EL (cell line): ENCODE data around the gene SGTB.

Source experiments
- DNase-seq: peaks from one replicate; pipeline ENCODE4 v3.0.0-alpha.2; 2016

SGTB gene, protein sequence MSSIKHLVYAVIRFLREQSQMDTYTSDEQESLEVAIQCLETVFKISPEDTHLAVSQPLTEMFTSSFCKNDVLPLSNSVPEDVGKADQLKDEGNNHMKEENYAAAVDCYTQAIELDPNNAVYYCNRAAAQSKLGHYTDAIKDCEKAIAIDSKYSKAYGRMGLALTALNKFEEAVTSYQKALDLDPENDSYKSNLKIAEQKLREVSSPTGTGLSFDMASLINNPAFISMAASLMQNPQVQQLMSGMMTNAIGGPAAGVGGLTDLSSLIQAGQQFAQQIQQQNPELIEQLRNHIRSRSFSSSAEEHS

DNA sequence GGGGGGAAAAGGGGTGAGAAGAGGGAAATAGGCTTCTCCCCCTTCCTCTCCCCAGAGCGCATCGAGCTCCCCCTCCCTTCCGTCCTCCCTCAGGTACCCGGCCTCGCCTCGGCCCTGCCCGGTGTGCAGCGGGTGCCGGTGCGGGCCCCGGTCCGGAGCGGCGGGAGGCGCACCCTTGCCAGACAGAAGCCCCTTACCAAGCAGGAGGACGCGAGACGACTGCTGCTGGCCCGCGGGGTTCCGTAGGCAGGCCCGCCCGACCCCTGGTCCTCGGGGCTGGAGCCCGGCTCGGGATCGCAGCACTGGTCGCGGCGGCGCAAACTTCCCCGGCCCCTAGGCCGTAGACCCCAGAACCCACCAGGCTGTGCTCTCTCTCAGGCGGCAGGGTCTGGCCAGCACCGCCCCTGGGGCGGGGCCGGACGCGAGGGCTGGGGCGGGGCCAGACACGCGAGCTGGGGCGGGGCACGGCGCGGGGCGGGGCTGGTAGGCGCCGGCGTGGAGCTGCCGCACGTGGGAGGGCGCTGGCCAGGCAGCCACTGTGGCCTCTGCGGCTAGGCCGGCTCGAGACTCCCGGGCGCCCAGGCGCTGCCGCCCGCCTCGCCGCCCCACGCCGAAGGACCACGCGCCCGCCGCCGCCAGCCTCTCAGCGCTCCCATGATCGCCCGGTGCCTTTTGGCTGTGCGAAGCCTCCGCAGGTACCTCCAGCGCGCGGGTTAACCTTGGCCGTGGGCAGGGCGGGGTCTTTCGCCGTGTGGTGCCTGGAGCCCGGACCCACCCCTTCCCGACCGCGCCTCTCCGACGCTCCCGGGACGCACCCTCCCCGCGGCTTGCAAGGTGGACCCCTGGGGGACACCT lies at the start of gene SGTB, which contains the start of gene NLN:
Gene SGTB (minus strand): TSS at position 390 of the 855 bp plus-strand sequence. CDS start 1,302 bp downstream, outside the sequence.
Gene NLN (plus strand): TSS at position 486 of the 855 bp plus-strand sequence. CDS start 169 bp downstream, at position 655.
- DNase-seq, result peak; percentile 86

DNA sequence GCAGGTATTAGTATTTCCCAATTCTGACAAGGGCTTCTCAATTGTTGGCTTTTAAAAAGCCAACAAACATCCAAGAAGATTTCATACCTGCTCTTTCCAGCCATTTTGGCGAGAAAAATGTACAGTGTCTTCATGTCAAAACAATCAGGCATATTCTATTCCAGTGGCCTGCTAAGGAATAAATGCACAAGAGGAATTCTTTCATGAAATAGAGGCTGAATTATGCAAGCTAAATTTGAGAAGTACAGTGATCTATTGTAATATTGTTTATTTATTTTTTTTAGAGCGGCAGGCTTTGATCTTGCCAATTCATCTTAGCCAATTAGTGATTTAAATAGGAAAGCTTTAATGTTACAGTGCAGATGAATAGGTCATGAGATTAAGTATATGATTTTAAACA lies 49.4 kb upstream of the SGTB start:
- no peak for DNase-seq

DNA sequence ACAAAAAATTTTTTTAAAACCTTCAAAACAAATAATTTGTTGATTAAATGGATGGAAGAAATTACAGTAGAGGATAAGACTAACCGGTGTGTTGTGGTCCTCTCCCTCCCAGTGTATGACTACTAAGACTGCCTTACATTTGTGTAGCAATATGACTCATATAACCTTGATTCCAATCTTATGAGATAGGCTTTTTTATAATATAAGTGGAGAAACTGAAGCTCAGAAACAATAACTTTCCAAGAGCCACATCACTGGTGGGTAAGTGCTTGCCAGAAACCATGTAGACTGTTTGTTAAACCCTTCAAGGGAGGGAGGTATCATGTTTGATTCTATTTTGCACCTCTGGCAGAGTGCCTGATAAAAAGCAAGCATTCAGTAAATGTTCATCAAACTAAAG lies 47.6 kb upstream of the SGTB start:
- peak; percentile 87 for DNase-seq

DNA sequence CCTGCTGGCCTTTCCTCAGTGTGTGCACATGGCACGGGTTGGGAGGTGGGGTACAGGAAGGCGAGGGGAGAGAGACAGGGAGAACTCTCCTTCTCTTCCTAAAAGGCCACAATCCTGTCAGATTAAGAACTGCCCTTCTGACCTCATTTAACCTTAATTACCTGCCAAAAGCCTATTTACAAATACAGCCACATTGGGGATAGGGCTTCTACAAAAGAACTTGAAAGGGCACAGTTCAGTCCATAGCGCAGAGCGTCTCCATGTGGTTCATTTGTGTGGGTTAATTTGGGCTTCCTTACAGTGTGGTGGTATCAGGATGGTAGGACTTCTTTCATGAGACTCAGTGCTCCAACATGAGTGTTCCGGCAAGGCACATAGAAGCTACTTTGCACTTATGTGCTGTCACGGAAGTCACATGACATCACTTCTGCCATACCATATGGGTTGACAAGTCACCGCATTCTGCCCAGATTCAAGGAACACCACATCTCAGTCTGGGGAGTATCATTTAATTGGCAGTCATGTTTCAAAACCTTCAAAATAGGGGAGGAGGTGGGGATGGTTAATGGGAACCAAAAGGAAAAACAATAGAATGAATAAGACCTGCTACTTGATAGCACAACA lies 46.9 kb upstream of the SGTB start:
- no peak for DNase-seq

DNA sequence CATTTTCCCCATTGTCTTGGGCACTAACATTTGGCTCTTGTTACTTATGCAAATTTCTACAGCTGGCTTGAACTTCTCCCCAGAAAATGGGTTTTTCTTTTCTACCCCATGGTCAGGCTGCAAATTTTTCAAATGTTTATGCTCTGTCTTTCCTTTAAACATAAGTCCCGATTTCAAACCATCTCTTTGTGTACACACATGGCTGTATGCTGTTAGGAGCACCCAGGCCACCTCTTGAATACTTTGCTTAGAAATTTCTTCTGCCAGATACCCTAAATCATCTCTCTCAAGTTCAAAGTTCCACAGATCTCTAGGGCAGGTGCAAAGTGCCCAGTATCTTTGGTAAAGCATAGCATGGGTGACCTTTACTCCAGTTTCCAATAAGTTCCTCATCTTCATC lies 45.7 kb upstream of the SGTB start:
- no peak for DNase-seq

DNA sequence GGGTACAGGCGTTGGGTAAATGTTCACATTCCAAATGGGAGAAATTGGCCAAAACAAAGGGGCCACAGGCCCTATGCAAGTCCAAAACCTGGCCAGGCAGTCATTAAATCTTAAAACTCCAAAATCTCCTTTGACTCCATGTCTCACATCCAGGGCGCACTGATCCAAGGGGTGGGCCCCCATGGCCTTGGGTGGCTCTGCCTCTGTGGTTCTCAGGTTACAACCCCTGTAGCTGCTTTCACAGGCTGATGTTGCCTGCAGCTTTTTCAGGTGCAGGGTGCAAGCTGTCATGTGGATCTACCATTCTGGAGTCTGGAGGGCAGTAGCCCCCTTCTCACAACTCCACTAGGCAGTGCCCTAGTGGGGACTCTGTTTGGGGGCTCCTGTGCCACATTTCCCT lies 44.9 kb upstream of the SGTB start:
- no peak for DNase-seq

DNA sequence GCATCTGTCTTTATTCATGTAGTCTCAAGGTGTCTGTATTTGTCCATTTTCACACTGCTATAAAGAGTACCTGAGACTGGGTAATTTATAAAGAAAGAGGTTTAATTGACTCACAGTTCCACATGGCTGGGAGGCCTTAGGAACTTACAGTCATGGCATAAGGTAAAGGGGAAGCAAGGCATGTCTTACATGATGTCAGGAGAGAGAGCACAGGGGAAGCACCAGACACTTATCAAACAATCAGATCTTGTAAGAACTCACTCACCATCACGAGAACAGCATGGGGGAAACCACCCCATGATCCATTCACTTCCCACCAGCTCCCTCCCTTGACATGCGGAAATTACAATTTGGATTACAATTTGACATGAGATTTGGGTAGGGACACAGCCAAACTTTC lies 44.3 kb upstream of the SGTB start:
- no peak for DNase-seq

DNA sequence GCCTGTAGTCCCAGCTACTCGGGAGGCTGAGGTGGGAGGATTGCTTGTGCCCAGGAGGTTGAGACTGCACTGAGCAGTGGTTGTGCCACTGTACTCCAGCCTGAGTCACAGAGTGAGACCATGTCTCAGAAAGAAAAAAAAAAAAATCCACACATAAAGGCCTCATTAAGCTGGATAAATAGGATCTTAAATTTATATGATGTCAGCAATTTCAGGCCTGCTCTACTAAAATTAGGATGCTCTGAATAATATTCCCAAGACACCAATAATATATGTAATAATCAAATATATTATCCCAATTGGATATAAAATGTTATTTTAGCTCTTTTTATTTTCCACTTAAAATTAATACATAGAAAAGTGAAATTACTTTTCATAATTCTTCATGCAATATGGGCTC lies 43.7 kb upstream of the SGTB start:
- no peak for DNase-seq

DNA sequence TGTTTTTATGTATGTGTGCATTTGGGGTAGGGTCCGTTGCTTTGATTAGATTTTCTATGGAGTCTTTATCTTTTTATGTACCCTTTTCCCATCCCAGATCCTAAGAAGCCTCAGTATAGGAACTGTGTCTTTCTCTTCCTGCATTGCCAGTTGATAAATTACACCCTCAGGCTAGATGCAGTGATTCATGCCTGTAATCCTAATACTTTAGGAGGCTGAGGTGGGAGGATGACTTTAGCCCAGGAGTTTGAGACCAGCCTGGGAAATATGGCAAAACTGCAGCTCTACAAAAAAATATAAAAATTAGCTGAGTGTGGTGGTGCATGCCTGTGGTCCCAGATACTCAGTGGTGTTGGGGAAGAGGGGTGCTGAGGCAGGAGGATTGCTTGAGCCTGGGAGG lies 40.3 kb upstream of the SGTB start:
- DNase-seq, result peak; percentile 65

DNA sequence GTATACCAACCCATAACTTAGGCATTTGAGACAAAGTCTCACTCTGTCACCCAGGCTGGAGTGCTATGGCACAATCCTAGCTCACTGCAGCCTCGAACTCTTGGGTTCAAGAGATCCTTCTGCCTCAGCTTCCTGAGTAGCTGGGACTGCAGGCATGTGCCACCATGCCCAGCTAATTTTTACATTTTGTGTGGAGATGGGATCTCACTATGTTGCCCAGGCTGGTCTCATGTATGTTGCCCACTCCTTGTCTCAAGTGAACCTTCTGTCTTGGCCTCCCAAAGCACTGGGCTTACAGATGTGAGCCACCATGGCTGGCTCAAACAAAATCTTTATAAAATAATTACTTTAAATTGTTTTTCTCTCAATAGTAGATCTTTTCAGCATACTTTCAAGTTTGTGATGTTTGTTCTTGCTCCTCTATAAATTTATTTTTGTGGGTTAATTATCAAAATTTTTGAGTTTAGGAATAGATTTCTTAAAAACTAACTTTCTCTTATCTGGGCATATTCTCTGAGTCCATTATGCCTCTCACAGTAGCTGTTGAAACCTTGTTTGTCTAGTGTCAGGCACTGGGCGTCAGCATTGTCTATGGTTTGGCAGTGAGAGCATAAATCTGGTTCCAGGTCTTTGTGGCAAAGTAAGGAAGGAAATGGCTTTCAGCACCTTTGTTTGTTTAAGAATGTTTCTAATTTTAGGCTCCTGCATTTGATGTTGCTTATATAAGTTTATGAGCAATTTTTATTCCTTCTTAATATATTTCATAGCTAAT lies 38.8 kb upstream of the SGTB start:
- peak; percentile 30 for DNase-seq

DNA sequence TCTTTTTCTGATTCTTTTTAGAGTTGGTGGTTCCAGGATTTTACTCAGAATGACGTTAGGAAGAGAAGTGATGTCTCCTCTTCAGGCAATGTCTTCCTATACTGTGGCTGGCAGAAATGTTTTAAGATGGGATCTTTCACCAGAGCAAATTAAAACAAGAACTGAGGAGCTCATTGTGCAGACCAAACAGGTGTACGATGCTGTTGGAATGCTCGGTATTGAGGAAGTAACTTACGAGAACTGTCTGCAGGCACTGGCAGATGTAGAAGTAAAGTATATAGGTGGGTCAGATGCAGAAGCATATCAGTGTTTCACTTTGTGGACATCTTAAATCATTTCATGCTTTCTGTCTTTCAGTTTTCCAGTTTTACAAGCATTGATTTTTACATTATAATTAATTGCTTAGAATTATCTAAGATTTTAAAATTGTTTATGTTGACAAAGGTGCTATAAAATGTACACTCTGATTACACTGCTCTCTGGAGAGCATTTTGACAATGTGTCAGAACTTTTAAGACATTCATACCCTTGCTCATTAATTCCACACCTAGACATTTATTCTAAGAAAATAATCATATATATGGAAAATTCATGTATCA lies 36.7 kb upstream of the SGTB start:
- DNase-seq, result no peak

DNA sequence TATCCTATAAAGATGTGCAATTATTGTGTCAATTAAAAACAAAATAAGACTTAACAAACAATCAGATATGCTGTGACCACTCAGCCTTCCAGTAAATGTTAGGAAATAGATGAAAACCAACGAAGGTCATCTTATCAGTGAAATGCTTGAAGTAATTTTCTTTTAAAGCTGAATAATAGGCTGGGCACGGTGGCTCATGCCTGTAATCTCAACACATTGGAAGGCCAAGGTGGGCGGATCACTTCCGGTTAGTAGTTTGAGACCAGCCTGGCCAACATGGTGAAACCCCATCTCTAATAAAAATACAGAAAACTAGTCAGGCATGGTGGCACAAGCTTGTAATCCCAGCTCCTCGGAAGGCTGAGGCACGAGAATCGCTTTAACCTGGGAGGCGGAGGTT lies 31.3 kb upstream of the SGTB start:
- no peak for DNase-seq

DNA sequence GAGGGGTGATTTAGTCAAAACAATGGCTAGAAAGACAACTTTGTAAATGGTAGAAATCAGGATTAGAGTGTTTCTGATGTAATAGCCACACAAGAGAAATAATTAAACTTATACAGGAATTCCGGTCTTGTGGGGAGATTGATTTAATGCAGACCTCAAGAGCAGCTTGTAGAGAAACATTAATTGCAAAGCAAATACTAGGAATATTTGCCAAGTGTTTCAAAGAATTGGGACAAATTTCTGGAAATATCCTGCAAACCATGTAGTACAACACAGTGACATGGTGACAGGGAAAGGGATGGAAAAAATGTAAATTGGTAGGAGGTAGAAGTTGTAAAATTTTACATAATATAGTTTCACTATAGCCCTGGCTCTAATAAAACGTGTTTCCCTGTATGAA lies 29.0 kb upstream of the SGTB start:
- DNase-seq, result no peak

DNA sequence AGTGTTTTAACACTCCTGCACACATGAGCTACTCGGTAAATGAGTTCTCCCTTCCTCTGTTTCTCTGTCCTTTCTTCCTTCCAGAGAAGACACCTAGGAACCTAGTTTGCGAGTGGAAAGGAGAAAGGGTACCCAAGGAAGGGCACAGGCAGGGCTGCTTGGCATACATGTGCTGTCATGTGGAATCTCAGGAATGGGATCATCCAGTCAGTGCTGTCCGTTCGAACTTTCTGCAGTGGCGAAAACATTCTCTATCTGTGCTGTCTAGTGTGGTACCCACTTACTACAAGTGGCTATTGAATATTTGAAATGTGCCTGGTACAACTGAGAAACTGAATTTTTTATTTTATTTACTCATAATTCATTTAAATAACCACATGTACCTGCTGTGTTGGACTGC lies 28.0 kb upstream of the SGTB start:
- DNase-seq, result no peak

DNA sequence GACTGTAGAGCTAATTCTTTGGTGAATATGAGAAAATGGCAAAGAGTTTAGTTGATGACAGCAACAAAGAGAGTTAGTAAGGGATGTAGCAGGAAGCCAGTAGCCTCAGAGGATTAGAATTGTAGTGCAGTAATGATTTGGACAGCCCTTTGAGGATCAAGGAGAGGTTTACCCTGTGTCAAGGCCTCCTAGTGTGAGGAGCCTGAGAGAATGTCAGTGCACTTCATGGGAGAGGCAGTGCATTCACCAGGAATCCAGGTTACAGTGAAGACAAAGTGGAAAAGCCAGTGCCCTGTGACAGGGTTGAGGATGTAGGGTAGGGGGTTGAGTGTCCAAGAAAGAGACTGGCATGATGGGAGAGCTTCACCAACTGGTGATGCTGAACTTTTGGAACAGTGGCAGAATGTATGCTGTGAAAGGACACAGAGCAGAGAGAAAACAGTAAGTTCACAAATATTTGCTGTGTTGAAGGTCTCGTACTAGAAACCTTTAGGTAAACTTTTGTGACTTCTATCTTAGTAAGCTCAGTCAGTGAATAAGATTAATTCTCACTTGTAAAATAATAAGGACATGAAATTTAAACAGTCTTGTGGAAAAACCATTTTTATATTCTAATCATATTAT lies 27.4 kb upstream of the SGTB start:
- DNase-seq, result no peak

DNA sequence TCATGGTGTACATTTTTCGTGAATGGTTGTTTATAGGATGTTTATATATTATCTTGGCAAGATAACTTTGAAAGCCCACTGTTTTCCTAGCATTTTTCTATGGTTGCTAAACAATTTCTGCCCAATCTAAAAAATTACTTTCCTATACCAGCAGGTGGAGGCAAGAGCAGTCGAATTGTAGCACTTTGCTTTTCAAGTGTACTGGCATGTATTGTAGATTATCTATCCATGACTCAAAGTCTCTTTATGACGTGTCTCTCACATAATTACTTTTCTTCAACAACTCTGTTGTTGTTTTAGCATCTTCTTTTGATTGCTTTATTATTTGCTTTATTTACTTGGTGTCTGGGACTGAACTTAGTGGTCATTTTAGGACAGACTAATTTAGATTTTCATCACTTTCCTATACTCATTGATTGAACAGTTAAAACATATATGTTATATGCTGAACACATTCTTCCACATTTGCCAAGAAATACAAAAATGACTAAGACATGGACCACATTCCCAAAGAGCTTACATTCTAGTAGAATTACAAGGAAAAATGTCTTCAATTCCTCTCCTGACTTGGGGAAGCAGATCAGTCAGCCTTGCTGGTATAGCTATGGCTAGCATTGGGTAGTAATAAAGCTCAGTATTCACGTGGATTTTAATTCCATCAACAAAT lies 20.8 kb upstream of the SGTB start:
- peak; percentile 85 for DNase-seq

DNA sequence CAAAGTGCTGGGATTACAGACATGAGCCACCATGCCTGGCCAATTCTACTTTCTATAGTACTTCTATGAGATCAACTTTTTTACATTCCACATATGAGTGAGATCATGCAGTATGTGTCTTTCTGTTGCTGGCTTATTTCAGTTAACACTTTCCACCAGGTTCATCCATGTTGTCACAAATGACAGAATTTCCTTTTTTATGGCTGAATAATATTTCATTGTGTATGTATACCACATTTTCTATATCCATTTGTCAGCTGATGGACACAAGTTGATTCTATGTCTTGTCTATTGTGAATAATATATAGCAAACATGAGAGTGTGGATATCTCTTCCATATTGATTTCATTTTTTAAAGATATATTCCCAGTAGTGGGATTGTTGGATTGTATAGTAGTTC lies 17.3 kb upstream of the SGTB start:
- no peak for DNase-seq

DNA sequence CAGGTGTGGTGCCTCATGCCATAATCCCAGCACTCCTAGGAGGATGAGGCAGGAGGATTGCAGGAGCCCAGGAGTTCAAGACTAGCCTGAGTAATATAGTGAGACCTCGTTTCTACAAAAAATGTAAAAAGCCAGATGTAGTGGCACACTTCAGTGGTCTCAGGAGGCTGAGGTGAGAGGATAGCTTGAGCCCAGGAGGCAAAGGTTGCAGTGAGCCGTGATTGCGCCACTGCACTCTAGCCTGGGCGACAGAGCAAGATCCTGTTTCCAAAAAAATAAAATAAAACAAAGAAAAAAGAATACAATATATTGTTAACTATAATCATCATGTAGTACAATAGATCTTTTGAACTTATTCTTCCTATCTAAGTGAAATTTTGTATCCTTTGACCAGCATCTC lies 16.4 kb upstream of the SGTB start:
- no peak for DNase-seq

DNA sequence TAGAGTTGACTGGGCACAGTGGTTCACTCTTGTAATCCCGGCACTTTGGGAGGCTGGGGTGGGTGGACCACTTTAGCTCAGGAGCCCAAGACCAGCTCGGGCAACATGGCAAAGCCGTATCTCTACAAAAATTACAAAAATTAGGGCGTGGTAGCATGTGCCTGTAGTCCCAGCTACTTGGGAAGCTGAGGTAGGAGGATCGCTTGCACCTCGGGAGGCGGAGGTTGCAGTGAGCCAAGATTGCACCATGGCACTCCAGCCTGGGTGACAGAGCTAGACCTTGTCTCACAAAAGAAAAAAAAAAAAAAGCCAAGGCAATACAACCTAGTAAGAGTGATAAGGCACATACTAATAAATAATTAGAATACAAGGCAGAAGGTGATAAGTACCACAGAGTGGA lies 15.9 kb upstream of the SGTB start:
- DNase-seq, result no peak

DNA sequence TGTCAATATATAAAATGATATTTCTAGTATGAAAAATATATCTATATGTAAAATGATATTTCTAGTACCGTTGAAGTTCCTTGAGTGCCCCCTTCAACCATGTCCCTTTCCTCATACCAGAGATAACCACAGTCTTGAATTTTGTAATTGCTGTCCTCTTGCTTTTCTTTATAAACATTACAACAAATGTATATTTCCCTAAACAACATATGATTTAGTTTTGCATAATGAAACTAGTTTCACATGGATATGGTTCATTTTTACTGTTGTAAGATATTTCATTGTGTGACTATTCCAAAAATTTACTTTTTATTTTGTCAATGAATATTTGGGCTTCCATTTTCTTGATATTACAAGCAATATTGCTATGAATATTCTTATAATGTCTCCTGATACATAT lies 14.1 kb upstream of the SGTB start:
- no peak for DNase-seq

DNA sequence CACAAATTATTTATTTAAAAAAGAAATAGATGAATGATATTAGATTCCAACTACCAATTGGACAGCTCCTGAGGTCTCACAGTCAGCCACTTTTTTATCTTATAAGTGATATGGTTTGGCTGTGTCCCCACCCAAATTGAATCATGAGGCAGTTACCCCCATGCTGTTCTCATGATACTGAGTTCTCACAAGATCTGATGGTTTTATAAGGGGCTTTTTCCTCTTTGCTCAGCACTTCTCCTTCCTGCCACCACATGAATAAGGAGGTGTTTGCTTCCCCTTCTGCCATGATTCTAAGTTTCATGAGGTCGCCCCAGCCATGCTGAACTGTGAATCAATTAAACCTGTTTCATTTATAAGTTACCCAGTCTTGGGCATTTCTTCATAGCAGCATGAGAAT lies 13.0 kb upstream of the SGTB start:
- DNase-seq, result no peak
